K562 (cell line): ENCODE results near the gene SMG9. TPM values are rescaled to one million over a fixed set of nuclear protein-coding genes. Genes with fewer than 3 reads are reported as not detected.
A peak's percentile ranks its signal among the peaks of the same experiment; 100 is the strongest.

Experiments
- FOXP4 ChIP-seq: sonication (generic); formaldehyde crosslinking; IDR thresholded peaks from 2 replicates; pipeline ENCODE4 v1.8.0; 2022; ENCODE audit warnings: mild to moderate bottlenecking, missing genetic modification reagents, borderline replicate concordance
- LEF1 ChIP-seq: fragments of 450-650 bp; IDR thresholded peaks from 2 replicates; pipeline ENCODE4 v1.6.1; 2016; ENCODE audit warnings: mild to moderate bottlenecking
- MYBL2 ChIP-seq, 2 experiments: fragments of 450-650 bp in 1 of 2; sonication (generic) in 1 of 2; formaldehyde crosslinking in 1 of 2; IDR thresholded peaks; 2 replicates each; pipeline versions ENCODE4 v1.6.1 to v1.8.1; 2017 to 2022; ENCODE audit warnings: borderline replicate concordance in 1 of 2, inconsistent platforms in 1 of 2, low read depth in 1 of 2, mild to moderate bottlenecking in 1 of 2, missing genetic modification reagents in 1 of 2, moderate library complexity in 1 of 2
- NFE2 ChIP-seq: IDR thresholded peaks from 2 replicates; pipeline ENCODE4 v1.6.1; 2014; ENCODE audit warnings: antibody characterized with exemption, low read depth
- NR4A1 ChIP-seq, 2 experiments: fragments of 250-450 bp in 1 of 2; fragments of 450-650 bp in 1 of 2; sonication (Bioruptor Pico) in 1 of 2; IDR thresholded peaks; 2 replicates each; pipeline versions ENCODE4 v1.4.0 to v1.6.1; 2016 to 2020; ENCODE audit warnings: mild to moderate bottlenecking in 2 of 2, missing compliant biosample characterization in 1 of 2, missing genetic modification characterization in 1 of 2, moderate library complexity in 1 of 2
- NUFIP1 ChIP-seq: fragments of 450-650 bp; IDR thresholded peaks from 2 replicates; pipeline ENCODE4 v1.6.1; 2018; ENCODE audit not compliant: partially characterized antibody
- PHF8 ChIP-seq: fragments of 200-600 bp; sonication (generic); IDR thresholded peaks from 2 replicates; pipeline ENCODE4 v1.6.1; 2012; ENCODE audit warnings: mixed run types, mild to moderate bottlenecking, inconsistent platforms, low read length, moderate library complexity, borderline replicate concordance
- PML ChIP-seq: IDR thresholded peaks from 2 replicates; pipeline ENCODE4 v1.6.1; 2012; ENCODE audit warnings: low read length, inconsistent platforms
- REST ChIP-seq, 2 experiments: fragments of 450-650 bp; formaldehyde crosslinking in 1 of 2; IDR thresholded peaks; 2 replicates each; pipeline versions ENCODE4 v1.4.0 to v1.6.1; 2014 to 2020; ENCODE audit warnings: mild to moderate bottlenecking in 2 of 2, borderline replicate concordance in 1 of 2, low read depth in 1 of 2
- STAT5B ChIP-seq: fragments of 250-450 bp; sonication (Bioruptor Pico); IDR thresholded peaks from 2 replicates; pipeline ENCODE4 v1.8.0; 2021; ENCODE audit warnings: mild to moderate bottlenecking, inconsistent platforms
- TOE1 ChIP-seq, 2 experiments: fragments of 450-650 bp in 1 of 2; sonication (generic) in 1 of 2; formaldehyde crosslinking in 1 of 2; IDR thresholded peaks; 2 replicates each; pipeline versions ENCODE4 v1.7.1 to v1.8.0; 2016 to 2022; ENCODE audit warnings: borderline replicate concordance in 2 of 2, mild to moderate bottlenecking in 2 of 2, antibody characterized with exemption in 1 of 2, inconsistent platforms in 1 of 2, low read depth in 1 of 2, missing genetic modification reagents in 1 of 2, moderate library complexity in 1 of 2
- ZBTB33 ChIP-seq: sonication (generic); formaldehyde crosslinking; IDR thresholded peaks from 2 replicates; pipeline ENCODE4 v1.8.1; 2023; ENCODE audit warnings: mild to moderate bottlenecking, missing genetic modification reagents
- ZNF830 ChIP-seq: fragments of 250-450 bp; sonication (Bioruptor Pico); IDR thresholded peaks from 2 replicates; pipeline ENCODE4 v1.5.0; 2021; ENCODE audit warnings: mild to moderate bottlenecking
- polyA plus RNA-seq, 8 experiments: library from polyadenylated mRNA; depleted of rRNA in 4 of 8; stranded (reverse) in 5 of 8; unstranded in 3 of 8; fragments of >200 nt; fragmentation: Nextera tagmentation in 2 of 8; fragmentation: Illumina TruSeq in 1 of 8; extraction: Ambion mirVana in 2 of 8; extraction: Trizol in 1 of 8; gene quantifications; 2 replicates each; pipeline versions ENCODE4 v1.2.1 to v1.2.3, GENCODE V29; 2011 to 2014; ENCODE audit warnings: inconsistent platforms in 1 of 8, missing spikeins in 1 of 8
- total RNA-seq, 7 experiments: library from RNA; depleted of rRNA in 6 of 7; stranded (reverse); fragments of >200 nt in 6 of 7; fragmentation: Illumina TruSeq in 2 of 7; extraction: Trizol in 2 of 7; gene quantifications; 2 replicates each; pipeline versions ENCODE4 v1.2.1 to v1.2.3, GENCODE V29; 2011 to 2021; ENCODE audit warnings: low replicate concordance in 1 of 7

SMG9 gene
- total and polyA plus RNA-seq, 9 of the 15 experiments (the other 6 are each of a cell fraction or from before 2014, with no cell fraction given): 1.7 to 79.7 (median 40.2) TPM

GRCh38 chr19:43784241-43784980, 29.6 kb upstream of the SMG9 start (continued):
- TF ChIP-seq NR4A1 (CRISPR knock-in tag; IDR thresholded peaks at IDR 0.05): no peak
- 0 out of 2 replicates have a peak, but pooled peaks have one; percentile 9 for TF ChIP-seq NR4A1 (tag; IDR thresholded peaks at IDR 0.05)
- no peak for TF ChIP-seq PML
- TF ChIP-seq NFE2: peak; percentile 87
- peak; percentile 1; the same call in 1 of the 2 replicates for TF ChIP-seq PHF8
- no peak for TF ChIP-seq STAT5B
- TF ChIP-seq MYBL2 (IDR thresholded peaks at IDR 0.05; ENCODE audit: low read depth): no peak
- TF ChIP-seq MYBL2 (CRISPR knock-in tag; IDR thresholded peaks at IDR 0.05; ENCODE audit: borderline replicate concordance): no peak
- TF ChIP-seq LEF1: peak; percentile 57; the same call in 1 of the 2 replicates
- TF ChIP-seq NUFIP1: no peak
- TF ChIP-seq REST (IDR thresholded peaks at IDR 0.05; ENCODE audit: borderline replicate concordance): peak; percentile 54; the same call in 1 of the 2 replicates
- no peak for TF ChIP-seq REST (CRISPR knock-in tag; IDR thresholded peaks at IDR 0.05; ENCODE audit: low read depth)
- no peak for TF ChIP-seq FOXP4 (CRISPR knock-in tag)
- no peak for TF ChIP-seq ZBTB33 (CRISPR knock-in tag)
- no peak for TF ChIP-seq ZNF830 (CRISPR knock-in tag)
- peak; percentile 42; the same call in 1 of the 2 replicates for TF ChIP-seq TOE1 (IDR thresholded peaks at IDR 0.05; ENCODE audit: borderline replicate concordance)
- no peak for TF ChIP-seq TOE1 (CRISPR knock-in tag; IDR thresholded peaks at IDR 0.05; ENCODE audit: borderline replicate concordance, low read depth)
